PC-3 (cell line): ENCODE measurements around the gene CRIP3. TPM values are rescaled to one million over a fixed set of nuclear protein-coding genes. Genes with fewer than 3 reads are reported as not detected.

Experiments used
- ATAC-seq: fragments of 200-7000 bp; cut with Tn5 transposase; 2 replicates; pipeline ENCODE4 v1.9.1; 2020; ENCODE audit warnings: mild to moderate bottlenecking, moderate library complexity
- BruUV-seq: library from RNA; stranded (reverse); fragments of 400-500 nt; replicated peaks from 2 replicates; lab custom pipeline; 2021; lab: Mats Ljungman, UMichigan
- CTCF ChIA-PET: fragments of 300-600 bp; sonication (Branson Sonifier 250); formaldehyde crosslinking; loops from one replicate; lab custom pipeline; 2022; ENCODE audit warnings: antibody characterized with exemption; lab: Charles Lee
- POLR2A ChIA-PET: fragments of 300-600 bp; sonication (Branson Sonifier 250); formaldehyde crosslinking; loops from one replicate; lab custom pipeline; 2022; ENCODE audit warnings: antibody characterized with exemption; ENCODE audit not compliant: unreplicated experiment; lab: Charles Lee
- DNase-seq: peaks from one replicate; pipeline ENCODE4 v3.0.0-alpha.2; 2015
- H2AFZ ChIP-seq: fragments of 300-600 bp; sonication (generic); 2 replicates; pipeline ENCODE4 v1.6.0; 2016; ENCODE audit warnings: antibody characterized with exemption, low read length
- H3F3A ChIP-seq: fragments of 300-600 bp; sonication (generic); one replicate; pipeline ENCODE4 v1.6.0; 2017; ENCODE audit warnings: antibody characterized with exemption, low read length, control low read depth, mild to moderate bottlenecking; ENCODE audit not compliant: unreplicated experiment
- H3K27ac ChIP-seq: fragments of 300-600 bp; sonication (generic); 2 replicates; pipeline ENCODE4 v1.5.1; 2016; ENCODE audit warnings: mild to moderate bottlenecking, low read length
- H3K27me3 ChIP-seq: fragments of 300-600 bp; sonication (generic); 2 replicates; pipeline ENCODE4 v1.6.1; 2016; ENCODE audit warnings: low read length, mixed read lengths
- H3K36me3 ChIP-seq: fragments of 300-600 bp; sonication (generic); 2 replicates; pipeline ENCODE4 v1.6.1; 2016; ENCODE audit warnings: low read depth, mixed run types, low read length, mixed read lengths
- H3K4me1 ChIP-seq: fragments of 300-600 bp; sonication (generic); 2 replicates; pipeline ENCODE4 v1.5.1; 2016; ENCODE audit warnings: low read length; ENCODE audit not compliant: insufficient read depth
- H3K4me2 ChIP-seq: fragments of 300-600 bp; sonication (generic); 2 replicates; pipeline ENCODE4 v1.6.0; 2016; ENCODE audit warnings: low read length
- H3K4me3 ChIP-seq: fragments of 300-600 bp; sonication (generic); 2 replicates; pipeline ENCODE4 v1.5.1; 2016; ENCODE audit warnings: mild to moderate bottlenecking, low read length, mixed read lengths
- H3K79me2 ChIP-seq: fragments of 300-600 bp; sonication (generic); 2 replicates; pipeline ENCODE4 v1.6.1; 2017; ENCODE audit warnings: low read length, mixed read lengths
- H3K9ac ChIP-seq: fragments of 300-600 bp; sonication (generic); 2 replicates; pipeline ENCODE4 v1.6.0; 2016; ENCODE audit warnings: mild to moderate bottlenecking, low read length
- H3K9me2 ChIP-seq: fragments of 300-600 bp; sonication (generic); replicated peaks from 2 replicates; pipeline ENCODE4 v1.6.1; 2016; ENCODE audit warnings: mixed run types, low read length, mixed read lengths
- H3K9me3 ChIP-seq: fragments of 300-600 bp; sonication (generic); 2 replicates; pipeline ENCODE4 v1.6.1; 2016; ENCODE audit warnings: low read length, mixed read lengths
- H4K20me1 ChIP-seq: fragments of 300-600 bp; sonication (generic); 2 replicates; pipeline ENCODE4 v1.6.1; 2016; ENCODE audit warnings: low read length, mixed read lengths
- CTCF ChIP-seq: fragments of 300-600 bp; sonication (generic); conservative IDR thresholded peaks from 2 replicates; pipeline ENCODE4 v1.5.1; 2017; ENCODE audit warnings: antibody characterized with exemption, low read depth, mild to moderate bottlenecking, low read length
- EZH2 ChIP-seq: fragments of 300-600 bp; sonication (generic); IDR thresholded peaks from one replicate; pipeline ENCODE4 v1.6.1; 2017; ENCODE audit warnings: antibody characterized with exemption, mild to moderate bottlenecking, low read length; ENCODE audit not compliant: unreplicated experiment
- EZH2phosphoT487 ChIP-seq: fragments of 300-600 bp; sonication (generic); IDR thresholded peaks from 2 replicates; pipeline ENCODE4 v1.6.1; 2018; ENCODE audit warnings: mild to moderate bottlenecking, antibody characterized with exemption, low read length, borderline replicate concordance
- intact Hi-C: fragments of 100-400 bp; cut with micrococcal nuclease; formaldehyde crosslinking; loops from 2 replicates; pipeline ENCODE4 v1.9.0; 2023
- total RNA-seq: library from RNA; depleted of rRNA; stranded (reverse); fragments of >200 nt; gene quantifications from 2 replicates; pipeline ENCODE4 v1.2.3, GENCODE V29; 2014

CRIP3 gene
- total RNA-seq, 1 experiment from 2014 or later = 0.29 TPM

- no peaks in the 10 kb centered on the region for H3K9me3 ChIP-seq
- intact Hi-C loops = no loop called here
- H2AFZ ChIP-seq = no peak overlapping the region
- peaks cover 10% of the 10 kb centered on the region; the same call in 1 of the 2 replicates for H3K4me1 ChIP-seq
- POLR2A ChIA-PET = interaction anchor here (1.1 kb wide), 1 partner anchor 202 kb away, joined by 16 read pairs; no protein-coding TSS in a partner anchor
- no peak overlapping the region for H3K27ac ChIP-seq
- no peaks in the 10 kb centered on the region for H3K36me3 ChIP-seq
- DNase-seq = no peak
- no peaks in the 10 kb centered on the region for H3K27me3 ChIP-seq
- peak overlapping the region; percentile 86; the same call in 1 of the 2 replicates for H3K4me2 ChIP-seq
- no peaks in the 10 kb centered on the region for H3F3A ChIP-seq
- CTCF ChIA-PET = interaction anchor here (0.8 to 1.0 kb wide), 3 partner anchors 10 to 48 kb away, joined by 3 to 6 read pairs (median 4); no protein-coding TSS in a partner anchor
- no peaks in the 10 kb centered on the region for H3K9me2 ChIP-seq
- H3K4me3 ChIP-seq = no peak overlapping the region
- no TSS peak for BruUV-seq
- no peak overlapping the region for H3K9ac ChIP-seq
- TF ChIP-seq EZH2phosphoT487 (no peak), EZH2 (no peak)
- H4K20me1 ChIP-seq = no peaks in the 10 kb centered on the region
- H3K79me2 ChIP-seq = no peaks in the 10 kb centered on the region
- no peak for ATAC-seq
Observed at GRCh38 chr6:43307451-43308100, 1.1 kb downstream of the CRIP3 start.

- Histone ChIP-seq H2AFZ (no peak overlapping the region), H4K20me1 (no peaks in the 10 kb centered on the region), H3K4me1 (peaks cover 10% of the 10 kb centered on the region; the same call in 1 of the 2 replicates), H3K9me3 (no peaks in the 10 kb centered on the region), H3K9me2 (no peaks in the 10 kb centered on the region), H3F3A (no peaks in the 10 kb centered on the region), H3K36me3 (no peaks in the 10 kb centered on the region), H3K4me3 (no peak overlapping the region), H3K79me2 (no peaks in the 10 kb centered on the region), H3K27ac (no peak overlapping the region), H3K27me3 (no peaks in the 10 kb centered on the region), H3K9ac (no peak overlapping the region), H3K4me2 (no peak overlapping the region)
- ATAC-seq (no peak), DNase-seq (no peak)
- intact Hi-C loops = no loop called here
- CTCF ChIA-PET = no interaction called here
- POLR2A ChIA-PET = no interaction called here
- no peak for TF ChIP-seq CTCF
- TF ChIP-seq EZH2phosphoT487 = no peak
- TF ChIP-seq EZH2 = no peak
- no TSS peak for BruUV-seq
Observed at GRCh38 chr6:43306086-43306485, 2.5 kb downstream of the CRIP3 start.

DNA sequence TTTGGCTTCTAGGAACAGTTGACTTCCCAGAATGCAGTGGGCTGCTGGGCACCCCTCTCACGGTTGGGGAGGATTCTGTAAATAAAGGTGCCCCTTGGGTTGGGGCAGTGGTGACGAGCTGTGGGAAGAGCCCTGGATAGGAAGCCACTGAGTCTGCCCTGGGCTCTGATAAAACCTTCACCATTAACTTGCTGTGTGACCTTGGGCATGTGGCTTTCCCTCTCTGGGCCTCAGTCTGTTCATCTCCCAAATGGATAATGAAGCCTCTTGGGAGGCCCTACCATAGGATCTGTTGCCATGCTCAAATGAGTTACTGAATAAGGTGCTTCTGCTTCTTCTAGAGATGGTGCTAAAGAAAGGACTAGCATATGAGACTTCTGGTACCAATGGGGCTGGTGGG lies 3.7 kb downstream of the CRIP3 start:
- intact Hi-C loops = no loop called here
- DNase-seq = no peak
- BruUV-seq = no TSS peak

More for the DNA sequence above, 3.7 kb downstream of the CRIP3 start:
- Histone ChIP-seq H3K27ac (no peak overlapping the region), H3K36me3 (no peaks in the 10 kb centered on the region), H3K9me3 (no peaks in the 10 kb centered on the region), H3K27me3 (peaks cover under 1% of the 10 kb centered on the region; the same call in 1 of the 2 replicates), H3F3A (no peaks in the 10 kb centered on the region), H3K79me2 (no peaks in the 10 kb centered on the region), H3K4me3 (no peak overlapping the region), H3K4me2 (no peak overlapping the region), H3K9me2 (no peaks in the 10 kb centered on the region), H3K9ac (no peak overlapping the region), H3K4me1 (peaks cover 10% of the 10 kb centered on the region; the same call in 1 of the 2 replicates), H2AFZ (no peak overlapping the region), H4K20me1 (no peaks in the 10 kb centered on the region)
- ATAC-seq = no peak
- ChIA-PET POLR2A (no interaction called here), CTCF (no interaction called here)
- TF ChIP-seq CTCF (no peak), EZH2phosphoT487 (no peak), EZH2 (no peak)
